Measurements from ENCODE around the gene SRRM4. TPM values are rescaled to one million over a fixed set of nuclear protein-coding genes. Genes with fewer than 3 reads are reported as not detected.

The SRRM4 gene
- total RNA-seq, 1 donor from 2014 or later, result not detected

DNA sequence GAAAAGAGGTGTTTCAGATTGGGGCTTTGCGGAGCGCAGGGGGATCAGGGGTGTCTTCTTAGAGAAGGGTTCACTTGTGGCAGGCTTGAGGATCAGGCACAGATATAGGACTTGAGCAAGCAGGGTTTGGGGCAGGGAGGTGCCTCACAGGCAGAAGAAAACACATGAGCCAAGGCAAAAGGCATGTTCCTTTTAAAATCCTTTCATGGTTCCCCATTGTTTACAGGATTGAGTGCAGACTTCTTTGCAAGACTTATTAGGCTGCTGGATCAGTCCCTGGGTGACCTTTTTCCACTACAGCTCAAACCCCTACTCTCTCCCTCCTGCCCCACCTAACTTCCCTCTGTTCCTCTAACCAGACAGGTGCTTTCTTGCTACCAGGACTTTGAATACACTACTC is 217.1 kb downstream of the SRRM4 start:
- intact Hi-C loops (cut with micrococcal nuclease), result no loop called here

DNA sequence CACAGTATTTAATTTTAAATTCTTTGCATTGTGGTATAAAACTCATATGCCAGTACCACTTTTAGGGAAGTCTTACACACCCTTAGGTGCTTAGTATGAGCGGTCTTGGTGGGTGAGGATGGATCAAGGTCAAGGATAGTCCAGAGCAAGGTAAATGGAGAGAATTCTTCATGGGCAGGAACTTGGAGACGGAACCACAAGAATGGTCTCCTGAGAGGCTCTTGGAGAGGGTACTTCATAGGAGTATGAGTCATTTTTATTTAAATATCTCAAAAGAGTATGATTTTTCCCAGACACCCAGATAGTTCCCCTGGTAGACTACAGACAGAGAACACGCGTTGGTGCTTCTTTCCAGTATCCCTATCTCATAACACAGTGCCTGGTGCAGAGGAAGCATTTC is 219.3 kb downstream of the SRRM4 start:
- intact Hi-C loops (cut with micrococcal nuclease), result no loop called here

DNA sequence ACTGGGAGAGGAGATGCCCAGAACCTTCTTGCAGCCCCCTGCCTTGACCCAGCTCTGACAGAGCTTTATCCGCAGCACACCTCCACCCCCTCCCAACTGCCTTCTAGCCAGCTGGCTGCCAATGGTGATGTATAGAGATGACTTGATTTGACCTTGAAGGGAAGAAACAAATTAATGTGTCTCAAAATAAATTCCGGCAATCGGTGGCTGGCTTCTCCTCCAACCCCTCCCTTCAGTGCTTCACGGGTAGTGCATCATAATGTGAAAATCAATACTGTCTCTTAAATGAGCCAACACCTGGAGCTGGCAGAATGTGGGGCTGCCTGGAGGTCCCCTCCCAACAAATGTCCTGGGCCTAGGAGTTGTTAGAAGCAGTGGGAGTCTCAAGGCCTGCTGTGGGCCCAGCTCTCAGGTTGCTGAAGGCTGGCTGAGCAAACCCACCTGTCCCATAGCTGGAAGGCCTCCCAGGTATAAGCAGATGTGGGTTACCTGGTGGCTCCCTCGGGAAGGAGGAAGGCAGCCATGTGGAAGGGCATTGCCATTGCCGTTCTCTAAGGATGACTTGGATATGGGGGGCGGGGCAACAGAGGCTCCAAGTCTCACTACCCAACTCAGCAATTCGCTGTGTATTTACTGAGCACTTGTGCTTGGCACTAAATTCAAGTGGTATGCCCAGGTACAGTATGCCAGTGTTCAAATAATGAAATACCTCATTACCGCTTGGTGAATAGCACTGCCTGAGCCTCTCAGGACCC is 220.6 kb downstream of the SRRM4 start:
- intact Hi-C loops (cut with micrococcal nuclease), result no loop called here

DNA sequence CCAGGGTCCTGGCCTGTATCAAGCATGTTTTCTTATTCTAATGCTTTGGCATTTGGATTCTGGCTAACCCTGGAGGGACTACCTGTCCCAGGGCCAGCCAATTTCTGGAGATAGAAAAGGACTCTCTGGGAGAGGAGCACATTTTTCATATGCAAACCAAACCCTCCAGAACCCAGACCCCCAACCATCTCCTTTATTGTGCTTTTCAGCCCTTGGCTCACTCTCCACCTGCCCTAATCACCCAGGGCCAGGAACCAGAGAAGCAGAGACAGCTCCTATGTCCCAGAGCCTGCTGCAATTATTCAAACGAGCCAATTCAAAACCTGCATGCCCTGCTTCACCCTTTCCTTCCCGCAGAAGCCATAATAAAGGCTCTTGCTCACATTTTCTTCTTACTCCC is 221.2 kb downstream of the SRRM4 start:
- intact Hi-C loops (cut with micrococcal nuclease), result no loop called here

DNA sequence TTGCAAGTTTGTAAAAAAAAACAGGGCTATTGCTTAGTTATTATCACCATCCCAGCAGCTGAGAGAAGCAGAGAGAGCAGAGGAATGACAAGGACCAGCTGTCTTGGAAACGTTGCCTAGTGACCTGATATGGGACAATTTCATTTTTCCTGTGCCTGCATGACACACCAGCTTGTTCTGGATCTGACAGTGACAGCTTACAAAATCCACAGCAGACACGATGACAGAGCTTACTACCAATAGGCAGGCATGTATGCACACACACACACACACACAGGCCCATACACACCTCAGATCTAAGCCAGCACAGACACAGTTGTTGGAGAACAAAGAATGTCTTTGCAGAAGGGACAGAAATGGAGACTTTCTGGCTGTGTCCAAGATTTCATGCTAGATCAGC is 222.8 kb downstream of the SRRM4 start:
- intact Hi-C loops (cut with micrococcal nuclease), result no loop called here

DNA sequence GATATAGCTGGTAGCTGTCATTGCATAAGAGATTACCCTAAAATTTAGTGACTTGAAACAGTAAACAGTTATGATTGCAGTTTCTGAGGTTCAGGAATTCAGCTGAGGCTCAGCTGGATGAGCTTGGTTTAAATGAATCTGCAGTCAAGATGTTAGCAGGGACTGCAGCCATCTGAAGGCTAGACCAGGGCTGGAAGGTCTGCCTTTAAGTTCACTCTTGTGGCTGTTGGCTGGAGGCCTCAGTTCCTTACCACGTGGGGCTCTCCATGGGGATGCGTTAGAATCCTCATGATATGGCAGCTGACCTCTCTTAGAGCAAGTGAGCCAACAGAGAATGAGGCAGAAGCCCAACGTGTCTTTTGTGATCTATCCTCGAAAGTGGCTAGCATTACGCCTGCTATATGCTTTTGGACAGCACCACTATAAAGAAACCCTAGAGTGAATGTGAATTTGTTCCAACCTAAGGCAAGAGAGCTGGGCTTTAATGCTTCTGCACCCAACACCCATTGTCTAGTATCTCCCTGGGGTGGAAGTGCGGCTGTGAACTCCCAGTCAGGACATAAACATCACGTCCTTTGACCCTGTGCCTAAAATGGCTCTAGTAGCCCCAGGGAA is 223.4 kb downstream of the SRRM4 start:
- intact Hi-C loops (cut with micrococcal nuclease), result no loop called here

DNA sequence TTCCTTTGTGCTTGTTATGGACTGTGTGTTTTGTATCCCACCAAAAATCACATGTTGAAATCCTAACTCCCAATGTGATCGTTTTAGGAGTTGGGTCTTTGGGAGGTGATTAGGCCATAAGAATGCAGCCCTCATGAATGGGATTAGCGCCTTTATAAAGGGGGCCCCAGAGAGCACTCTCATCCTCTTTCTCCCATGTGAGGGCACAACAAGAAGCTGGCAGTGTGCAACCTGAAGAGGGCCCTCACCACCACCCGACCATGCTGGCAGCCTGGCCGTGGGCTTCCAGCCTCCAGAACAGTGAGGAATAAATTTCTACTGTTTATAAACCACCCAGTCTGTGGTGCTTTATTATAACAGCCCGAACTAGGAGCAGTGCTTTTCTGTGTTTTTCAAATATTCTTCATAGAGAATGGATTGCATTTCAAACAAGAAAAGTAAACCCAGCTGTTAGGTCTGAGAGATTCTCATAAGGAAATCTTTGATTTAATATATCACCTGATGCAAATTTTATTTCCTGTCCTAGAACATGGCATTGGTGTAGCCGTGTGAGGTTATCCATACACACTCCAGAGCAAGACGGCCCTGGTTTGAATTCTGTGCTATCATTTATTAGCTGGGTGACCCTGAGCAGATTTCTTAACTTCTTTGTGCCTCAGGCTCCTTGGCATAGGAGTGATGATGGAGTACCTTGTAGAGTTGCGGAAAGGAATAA is 225.2 kb downstream of the SRRM4 start:
- intact Hi-C loops (cut with micrococcal nuclease), result no loop called here

DNA sequence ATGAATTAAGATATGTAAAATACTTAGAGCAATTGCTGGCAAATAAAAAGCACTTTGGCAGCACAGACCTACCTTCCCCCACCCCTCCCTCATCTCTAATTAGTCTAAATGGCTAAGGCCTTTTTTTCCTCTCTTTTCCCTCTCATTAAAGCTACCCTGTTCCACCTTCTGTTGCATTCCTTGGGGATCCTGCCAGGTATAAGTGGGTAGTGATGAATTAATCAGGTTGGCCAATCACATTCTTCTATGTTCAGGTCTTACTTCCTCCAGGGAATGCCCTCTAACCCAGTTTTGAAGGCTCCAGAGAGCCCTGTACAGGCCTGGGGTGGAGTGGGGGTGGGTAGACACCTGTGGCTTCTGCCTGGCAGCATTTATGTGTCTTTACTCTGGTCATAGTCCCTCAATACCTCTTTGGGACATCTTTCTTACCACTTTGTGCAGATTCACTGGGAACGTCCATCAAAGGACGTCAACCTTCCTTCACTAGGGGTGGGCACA is 225.8 kb downstream of the SRRM4 start:
- intact Hi-C loops (cut with micrococcal nuclease), result no loop called here

DNA sequence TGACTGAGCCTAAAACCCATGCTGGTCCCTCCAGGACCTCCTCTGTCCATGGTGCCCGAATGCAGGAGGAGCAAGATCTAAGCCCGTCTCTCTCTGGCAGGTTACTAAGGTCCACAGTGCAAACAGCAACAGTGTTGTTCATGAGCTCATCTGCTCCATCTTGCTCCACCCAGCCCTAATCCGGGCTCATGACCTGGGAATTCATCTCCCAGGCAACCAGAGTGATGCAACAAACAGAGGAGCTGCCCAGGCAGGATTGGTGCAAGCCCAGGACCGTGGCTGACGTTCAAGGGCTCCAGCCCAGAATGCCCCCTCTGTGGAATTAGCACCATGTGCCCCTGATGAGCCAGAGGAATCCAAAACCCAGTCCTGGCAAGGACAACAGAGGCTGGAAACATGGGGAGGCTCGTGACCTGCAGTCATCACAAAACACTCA is 227.3 kb downstream of the SRRM4 start:
- intact Hi-C loops (cut with micrococcal nuclease), result no loop called here

DNA sequence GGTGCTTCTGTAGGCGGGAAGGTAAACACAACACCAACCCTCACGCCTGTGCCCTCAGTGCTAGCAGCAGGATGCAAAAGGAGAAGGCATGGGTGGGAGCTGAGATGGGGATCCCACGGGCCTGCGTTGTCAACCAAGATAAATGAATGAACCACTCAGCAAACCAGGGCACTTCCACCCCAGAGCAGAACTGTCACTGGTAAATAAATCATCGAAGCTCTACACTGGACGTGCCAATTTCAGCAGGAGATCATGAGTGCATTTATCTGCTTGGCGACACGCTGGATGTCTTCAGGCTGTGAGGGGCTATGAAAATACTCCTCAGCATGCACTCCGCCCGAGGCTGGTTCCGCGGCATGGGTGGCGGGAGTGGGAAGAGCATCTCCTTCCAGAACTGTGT is 230.5 kb downstream of the SRRM4 start:
- intact Hi-C loops (cut with micrococcal nuclease), result no loop called here

Other genes starting within 250 kb of the SRRM4 start
- not detected in 2 replicates for gene HSPB8, start 197.4 kb downstream of the SRRM4 start, total RNA-seq

All from T-helper 2 cell treated with Interferon-gamma antibody and Interleukin-4, amounts not matched to agents 100 ng/mL and 5 ng/mL, for 36 hours (primary cell).